HG03354 (cell line): ENCODE results near the gene CNN2.

Experiments
- ATAC-seq: cut with Tn5 transposase; IDR thresholded peaks from one replicate; pipeline ENCODE4 v1.9.1; 2021; ENCODE audit warnings: mild to moderate bottlenecking; ENCODE audit not compliant: unreplicated experiment, poor library complexity, severe bottlenecking

Gene CNN2

DNA sequence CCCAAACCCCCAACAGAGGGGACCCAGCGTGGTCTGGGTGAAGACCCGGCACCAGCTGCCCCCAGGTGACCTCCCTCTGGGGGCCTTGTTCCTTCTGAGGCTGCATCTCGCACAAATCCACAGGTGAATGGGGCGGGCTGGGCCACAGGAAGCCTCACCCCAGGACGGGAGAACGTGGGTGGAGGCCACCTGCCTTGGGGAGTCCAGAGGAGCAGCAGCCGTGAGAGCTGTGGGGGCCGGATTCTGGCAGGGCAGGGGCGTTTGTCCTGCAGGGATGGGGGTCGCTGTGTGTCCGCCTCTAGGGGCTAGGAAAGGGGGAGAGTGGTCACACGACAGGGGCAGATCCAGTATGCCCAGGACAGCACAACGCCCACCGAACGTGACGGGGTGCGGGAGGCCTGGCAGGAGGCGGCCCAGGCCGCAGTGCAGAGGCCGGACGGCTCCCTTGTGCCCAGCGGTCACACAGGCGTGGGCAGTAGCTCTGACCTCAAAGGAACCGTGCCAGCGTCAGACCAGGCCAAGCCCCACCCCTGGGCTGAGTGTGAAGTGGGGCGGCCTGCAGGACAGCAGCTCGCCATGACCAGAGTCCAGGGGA, 62.1 kb downstream of the CNN2 start:
- no peak for ATAC-seq
